Activated CD4-positive, CD25-positive, alpha-beta regulatory T cell (primary cell): ENCODE data around the gene ERAS.

ENCODE experiments used
- DNase-seq, 4 experiments: peaks; one replicate each; lab custom pipeline; 2025; lab: John Stamatoyannopoulos, UW

ERAS gene, protein sequence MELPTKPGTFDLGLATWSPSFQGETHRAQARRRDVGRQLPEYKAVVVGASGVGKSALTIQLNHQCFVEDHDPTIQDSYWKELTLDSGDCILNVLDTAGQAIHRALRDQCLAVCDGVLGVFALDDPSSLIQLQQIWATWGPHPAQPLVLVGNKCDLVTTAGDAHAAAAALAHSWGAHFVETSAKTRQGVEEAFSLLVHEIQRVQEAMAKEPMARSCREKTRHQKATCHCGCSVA

DNA sequence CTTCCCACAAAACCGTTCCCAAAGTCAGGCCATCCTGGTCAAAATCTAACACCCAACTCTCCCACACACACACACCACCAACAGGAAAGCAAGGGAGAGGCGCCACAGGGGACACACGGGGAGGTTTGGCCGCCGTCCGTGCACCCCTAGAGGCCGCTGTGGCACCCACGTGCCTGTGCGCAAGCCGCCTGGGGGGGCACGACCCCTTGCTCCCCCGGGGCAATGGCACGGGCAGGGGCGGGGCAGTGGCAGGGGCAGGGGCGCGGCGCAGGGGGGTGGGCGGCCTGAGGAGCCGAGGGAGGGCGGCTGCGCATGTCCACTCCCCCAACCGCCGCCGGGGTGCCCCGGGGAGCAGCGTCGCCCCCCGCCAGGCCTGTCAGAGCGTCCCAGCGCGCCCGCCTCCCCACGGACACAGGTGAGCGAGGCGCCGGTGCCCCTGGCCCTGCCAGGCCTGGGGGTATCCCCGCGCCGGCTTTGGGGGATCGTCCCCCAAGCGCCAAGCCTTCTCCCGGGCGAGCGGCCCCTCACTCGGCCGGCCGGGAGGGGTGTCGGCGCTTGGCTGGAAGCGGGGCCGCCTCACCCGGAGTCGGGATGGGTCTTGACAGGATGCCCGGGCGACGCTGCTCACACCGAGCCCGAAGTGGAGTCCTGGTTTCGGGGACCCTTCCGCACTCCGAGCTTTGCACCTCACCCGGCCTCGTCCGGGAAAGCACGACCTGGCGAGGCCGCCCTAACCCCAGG is at the start of gene ERAS:
TSS of gene ERAS (plus strand) at position 379 of the 741 bp plus-strand sequence. CDS start 2,611 bp downstream, outside the sequence.
- DNase-seq: no peak

DNA sequence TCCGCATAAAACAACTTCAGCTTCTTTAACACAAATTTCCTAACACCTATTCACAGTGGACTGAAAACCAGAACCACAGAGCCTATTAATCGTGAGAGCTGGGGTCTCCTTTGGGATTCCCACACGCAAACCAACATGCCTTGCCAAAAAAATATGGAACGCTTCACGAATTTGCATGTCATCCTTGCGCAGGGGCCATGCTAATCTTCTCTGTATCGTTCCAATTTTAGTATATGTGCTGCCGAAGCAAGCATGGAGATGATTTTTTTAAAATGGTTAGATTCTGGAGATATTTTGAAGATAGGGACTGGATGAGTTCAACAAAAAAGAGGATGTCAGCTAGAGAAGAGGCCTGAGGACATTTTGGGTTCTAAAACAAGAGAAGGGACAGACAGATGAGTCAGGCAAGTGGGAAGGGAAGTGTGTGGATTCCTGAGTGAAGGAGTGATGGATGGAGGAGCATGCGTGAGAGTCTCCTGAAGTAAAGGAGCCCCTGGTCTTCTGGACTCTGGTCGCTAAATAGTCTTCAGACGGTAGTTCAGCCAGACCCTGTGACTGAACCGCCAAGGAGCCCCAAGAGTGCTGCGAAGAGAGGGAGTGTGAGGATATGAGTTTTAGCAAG is 49.4 kb upstream of the ERAS start:
- DNase-seq: no peak

DNA sequence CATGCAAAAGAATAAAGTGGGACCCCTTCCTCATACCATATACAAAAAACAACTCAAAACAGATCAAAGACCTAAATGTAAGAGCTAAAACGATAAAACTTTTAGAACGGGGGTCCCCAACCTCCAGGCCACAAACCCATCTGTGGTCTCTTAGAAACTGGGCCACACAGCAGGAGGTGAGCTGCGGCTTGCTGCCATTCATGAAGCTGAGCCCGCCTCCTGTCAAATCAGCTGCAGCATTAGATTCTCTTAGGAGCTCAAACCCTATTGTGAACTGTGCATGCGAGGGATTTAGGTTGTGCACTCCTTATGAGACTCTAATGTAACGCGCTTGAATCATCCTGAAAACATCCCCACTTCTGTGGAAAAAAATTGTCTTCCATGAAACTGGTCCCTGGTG is 46.9 kb upstream of the ERAS start:
- no peak for DNase-seq

DNA sequence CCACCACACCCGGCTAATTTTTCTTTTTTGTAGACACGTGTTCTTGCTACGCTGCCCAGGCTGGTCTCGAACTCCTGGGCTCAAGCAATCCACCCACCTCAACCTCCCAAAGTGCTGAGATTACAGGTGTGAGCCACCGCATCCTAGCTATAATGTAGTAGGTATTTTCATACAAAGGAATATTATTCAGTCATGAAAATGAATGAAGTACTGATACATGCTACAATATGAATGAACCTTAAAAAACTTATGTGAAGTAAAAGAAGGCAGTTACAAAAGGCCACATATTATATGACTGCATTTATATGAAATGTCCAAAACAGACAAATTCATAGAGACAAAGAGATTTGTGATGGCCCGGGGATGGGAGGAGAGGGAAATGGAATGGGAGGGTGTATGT is 44.6 kb upstream of the ERAS start:
- no peak for DNase-seq

DNA sequence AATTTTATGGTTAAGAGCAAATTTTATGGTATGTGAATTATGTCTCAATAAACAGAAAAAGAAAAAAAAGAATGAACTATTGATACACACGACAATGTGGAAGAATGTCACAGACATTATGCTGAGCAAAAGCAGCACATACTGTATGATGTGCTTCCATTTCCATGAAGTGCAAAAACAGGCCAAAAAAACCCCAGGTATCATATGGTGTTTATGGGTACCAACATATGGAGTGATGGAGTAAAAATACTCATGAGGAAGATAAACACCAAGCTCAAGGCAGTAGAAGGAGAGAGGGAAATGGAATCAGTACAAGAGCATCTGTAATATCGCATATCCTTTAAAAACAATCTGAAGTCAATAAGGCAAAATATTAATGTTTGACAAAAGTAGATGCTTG is 44.1 kb upstream of the ERAS start:
- no peak for DNase-seq

DNA sequence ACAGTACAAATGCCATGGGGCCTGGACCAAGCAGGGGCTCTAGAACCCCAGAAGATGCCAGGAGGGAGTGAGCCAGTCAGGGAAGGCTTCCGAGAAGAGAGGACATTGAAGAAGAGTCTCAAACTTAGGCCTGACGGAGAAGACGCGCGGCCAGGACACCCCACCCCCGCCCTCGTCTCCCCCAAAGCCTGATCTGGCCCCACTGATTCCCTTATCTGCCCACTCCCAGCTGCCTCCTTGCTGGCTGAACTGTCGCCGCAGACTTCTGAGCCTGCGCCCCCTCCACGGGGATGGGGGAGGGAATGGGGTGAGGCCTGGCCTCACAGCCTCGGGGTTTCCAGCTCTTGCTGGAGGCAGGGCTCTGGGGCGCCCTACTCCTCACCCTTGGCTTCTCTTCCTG is 43.5 kb upstream of the ERAS start:
- no peak for DNase-seq

DNA sequence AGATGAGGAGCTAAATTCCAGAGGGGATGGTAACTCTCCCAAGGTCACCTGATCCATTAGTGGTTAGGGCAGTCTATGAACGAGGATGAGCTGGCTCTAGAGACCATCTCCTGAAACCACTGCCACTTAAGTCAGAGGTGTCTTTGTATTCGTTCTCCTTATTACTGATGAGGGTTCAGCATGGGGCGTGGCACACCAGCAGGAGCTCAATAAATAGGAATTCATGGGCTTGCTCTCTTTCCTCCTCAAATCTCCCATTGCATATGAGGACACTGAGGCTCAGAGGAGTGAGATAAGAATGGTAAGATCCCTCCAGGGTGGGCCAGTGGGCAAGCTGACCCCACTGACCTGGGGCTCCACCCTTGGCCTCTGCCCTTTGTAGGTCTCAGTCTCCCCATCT is 41.6 kb upstream of the ERAS start:
- no peak for DNase-seq

DNA sequence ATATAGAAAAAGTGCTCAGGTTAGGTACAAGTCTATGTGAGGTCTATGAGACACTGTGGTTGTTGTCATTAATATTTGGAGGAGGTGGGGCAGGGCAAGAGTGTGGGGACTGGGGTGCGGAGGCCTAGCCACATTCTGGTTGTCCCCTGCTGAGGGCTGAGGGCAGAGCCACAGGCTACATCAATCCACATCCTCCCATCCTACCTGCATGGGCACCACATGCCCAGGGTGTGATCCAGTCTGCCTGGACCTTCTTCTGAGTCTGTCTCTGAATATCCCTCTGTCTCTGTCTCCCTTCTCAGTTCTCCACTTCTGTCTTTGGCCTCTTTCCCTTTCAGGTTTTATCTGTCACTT is 41.1 kb upstream of the ERAS start:
- DNase-seq: no peak

DNA sequence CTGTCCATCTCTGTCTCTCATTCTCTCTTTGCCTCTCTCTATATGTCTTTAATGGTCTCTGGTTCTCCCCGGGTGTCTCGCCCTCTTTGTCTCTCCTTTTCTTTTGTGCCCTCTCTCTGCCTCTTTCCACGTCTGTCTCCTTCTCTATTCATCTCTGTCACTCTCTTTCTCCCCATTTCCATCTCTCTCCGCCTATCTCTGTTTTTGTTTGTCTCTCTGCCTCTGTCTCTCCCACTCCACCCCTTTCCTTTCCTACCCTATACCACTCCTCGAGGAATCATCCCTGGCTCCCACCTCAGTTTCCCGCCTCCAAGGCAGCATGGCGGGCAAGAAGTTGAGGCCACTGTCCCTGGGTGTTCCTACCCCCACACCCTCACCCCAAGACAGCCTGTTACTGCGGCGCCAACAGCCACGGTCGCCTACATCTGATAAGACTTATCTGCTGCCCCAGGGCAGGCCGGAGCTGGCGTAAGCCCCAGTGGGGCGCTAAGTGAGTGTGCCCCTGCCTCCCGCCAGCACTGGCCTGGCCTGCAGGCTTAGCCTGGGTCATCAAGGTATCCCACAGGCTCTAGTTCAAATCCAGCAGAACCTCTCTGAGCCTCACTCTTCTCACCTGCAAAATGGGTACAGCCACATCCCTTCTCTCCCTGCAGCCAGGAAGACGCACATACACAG is 40.6 kb upstream of the ERAS start:
- no peak for DNase-seq

DNA sequence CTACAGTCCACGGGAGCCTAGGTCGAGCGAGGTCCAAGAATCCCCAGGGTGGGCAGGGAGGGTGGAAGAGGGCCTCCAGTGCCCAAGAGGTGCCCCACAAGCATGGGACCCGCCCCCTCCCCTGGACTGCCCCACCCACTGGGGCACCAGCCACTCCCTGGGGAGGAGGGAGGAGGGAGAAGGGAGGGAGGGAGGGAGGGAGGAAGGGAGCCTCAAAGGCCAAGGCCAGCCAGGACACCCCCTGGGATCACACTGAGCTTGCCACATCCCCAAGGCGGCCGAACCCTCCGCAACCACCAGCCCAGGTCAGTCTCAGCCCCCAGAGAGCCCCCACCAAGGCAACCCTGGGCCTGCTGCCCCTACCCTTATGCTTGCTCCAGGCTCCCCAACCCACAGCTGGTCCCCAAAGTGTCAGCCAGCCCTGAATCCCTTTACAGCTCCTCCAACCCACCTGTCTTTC is 39.9 kb upstream of the ERAS start, which contains the start of gene GATA1:
TSS of gene GATA1 (plus strand) at position 250 of the 460 bp plus-strand sequence. CDS start 4,520 bp downstream, outside the sequence.
- DNase-seq: no peak

DNA sequence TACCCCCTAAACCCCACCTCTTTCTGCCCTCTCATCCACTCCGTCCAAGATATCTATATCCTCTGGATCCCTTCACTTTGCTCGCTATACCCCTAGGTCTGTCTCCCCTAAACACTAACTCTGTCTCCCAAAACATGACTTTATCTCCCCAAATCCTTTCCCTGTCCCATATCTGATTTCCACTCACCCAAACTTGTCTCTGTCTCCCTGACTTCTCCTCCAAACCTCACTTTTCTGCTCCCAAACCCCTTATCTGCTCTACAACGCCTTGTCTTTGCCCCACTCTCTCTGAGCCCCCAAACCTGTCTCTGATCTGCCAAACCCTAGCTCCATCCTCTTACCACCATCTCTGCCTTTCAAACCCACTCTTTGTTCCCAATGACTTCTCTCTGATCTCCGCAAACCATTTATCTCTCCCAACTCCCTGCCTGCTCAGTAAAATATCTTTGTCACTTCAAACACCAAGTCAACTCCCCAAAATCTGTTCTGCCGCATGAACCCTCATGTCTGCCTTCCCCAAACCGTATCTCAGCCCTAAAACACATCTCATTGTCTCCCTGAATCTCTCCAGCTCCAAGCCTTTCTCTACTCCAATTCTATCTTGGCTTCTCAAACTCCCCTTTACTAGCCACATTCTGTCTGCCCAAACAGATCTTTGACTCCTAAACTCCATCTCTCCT is 39.3 kb upstream of the ERAS start:
- no peak for DNase-seq

DNA sequence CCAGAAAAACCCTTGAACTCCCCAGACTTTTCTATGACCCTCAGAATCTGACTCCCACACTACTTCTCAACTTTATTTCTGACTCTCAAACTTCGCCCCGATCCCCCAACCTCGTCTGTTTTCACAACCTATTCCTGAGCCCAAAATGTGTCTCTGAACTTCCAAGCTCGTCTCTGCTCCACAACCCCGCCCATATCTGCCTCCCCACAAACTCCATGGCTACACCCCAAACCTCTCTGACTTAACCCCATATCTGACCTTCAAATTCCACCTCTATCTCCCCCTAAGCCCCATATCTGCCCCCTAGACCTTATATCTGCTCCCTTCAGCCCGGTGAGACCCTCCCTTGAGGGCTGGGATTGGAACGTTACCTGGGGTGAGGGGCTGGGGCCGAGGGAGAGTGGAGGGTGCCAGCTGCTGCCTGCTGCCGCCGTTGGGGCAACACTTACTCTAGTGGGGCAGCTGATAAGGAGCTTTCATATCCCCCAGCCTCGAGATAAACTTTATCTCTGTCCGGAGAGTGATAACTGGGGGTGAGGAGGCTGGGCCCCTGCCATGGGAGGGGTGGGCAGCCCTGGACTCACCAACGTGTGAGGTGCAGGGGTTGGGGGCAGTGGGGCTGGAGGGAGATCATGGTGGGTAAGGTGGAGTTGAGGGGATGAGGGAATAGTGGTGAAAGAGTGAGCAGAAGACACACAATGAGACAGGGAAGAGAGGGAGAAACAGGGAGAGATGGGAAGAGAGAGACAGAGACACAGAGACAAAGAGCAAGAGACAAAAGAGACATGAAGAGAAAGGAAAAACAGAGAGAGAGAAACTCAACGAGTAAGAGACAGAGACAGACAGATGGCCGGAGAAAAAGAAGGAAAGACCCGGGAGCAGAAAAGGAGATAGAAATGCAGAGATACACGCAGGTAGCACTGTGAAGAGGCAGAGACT is 38.5 kb upstream of the ERAS start:
- no peak for DNase-seq

DNA sequence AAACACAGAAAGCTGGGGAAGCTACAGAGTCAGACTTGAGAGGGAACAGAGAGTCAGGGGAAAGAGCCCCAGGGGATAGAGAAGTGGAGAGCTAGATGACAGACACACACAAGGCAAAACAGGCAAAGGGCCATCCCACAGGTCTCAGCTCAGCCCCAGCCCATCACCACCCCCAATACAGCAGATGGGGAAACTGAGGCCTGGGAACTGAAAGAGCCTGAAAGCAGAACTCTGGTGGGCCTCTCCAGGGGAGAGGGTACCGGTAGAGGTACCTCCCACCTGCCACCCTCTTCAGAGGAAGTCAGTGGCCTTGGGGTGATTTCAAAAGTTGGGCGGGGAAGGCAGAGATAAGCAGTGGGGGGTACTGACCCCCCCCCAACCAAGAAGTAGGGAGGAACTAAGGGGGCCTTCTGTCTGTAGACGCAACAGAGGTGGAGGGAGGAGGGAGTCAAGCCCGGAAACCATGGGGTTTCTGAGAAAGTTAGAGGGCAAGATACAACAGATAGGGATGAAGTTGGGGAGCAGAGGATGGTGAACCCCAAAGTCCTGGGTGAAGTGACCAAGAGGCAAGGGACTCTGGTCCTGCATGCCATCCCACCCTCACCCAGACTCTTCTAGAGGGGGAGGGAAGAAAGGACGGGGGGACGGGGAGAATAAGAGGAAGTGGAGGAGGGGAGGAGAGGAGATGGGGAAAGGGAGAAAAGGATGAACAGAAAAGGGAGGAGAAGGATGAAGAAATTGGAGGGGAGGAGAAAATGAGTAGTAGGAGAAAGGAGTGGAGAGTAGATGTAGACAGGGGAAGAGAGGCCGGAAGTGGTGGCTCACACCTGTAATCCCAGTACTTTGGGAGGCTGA is 36.7 kb upstream of the ERAS start:
- DNase-seq: no peak

DNA sequence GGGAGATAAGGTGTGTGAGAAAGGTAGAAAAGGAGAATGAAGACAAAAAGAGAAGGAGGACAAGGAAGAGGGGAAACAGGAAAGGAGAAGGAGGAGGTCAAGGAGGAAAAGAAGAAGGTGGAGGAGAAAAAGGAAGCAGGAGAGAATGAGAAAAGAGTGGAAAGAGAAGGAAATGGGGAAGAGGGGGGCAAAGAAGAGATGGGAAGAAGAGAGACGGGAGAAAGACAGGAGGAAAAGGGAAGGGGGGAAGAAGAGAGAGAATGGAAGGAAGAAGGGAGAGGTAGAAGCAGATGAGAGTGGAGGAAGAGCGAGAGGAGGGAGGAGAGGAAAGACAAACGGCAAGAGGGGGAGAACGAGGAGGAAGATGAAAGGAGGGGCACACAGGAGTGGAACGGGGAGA is 35.8 kb upstream of the ERAS start:
- no peak for DNase-seq

DNA sequence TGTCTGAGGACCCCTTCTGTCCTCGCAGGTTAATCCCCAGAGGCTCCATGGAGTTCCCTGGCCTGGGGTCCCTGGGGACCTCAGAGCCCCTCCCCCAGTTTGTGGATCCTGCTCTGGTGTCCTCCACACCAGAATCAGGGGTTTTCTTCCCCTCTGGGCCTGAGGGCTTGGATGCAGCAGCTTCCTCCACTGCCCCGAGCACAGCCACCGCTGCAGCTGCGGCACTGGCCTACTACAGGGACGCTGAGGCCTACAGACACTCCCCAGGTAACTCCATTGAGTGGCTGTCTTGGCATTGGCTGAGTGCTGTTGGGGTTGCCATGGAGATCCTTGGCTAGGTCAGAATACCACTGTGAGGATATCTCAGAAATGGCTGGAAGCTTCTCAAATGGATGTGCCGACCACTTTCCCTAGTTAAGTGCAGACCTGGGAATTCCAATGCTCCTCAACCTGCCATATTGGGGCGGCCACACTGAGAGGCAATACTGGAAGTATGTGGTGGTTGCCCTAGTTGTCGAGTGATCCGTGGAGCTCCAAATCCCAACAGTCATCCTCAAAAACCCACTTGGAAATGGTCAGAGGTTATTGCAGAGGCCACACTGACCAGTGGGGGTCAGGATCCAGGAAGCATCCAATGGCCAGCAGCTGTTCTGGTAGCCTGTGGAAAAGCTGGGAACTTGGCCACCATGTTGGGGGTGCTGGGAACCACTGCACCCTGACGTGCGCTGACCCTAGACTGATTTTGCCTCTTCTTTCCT is 35.1 kb upstream of the ERAS start:
- no peak for DNase-seq

DNA sequence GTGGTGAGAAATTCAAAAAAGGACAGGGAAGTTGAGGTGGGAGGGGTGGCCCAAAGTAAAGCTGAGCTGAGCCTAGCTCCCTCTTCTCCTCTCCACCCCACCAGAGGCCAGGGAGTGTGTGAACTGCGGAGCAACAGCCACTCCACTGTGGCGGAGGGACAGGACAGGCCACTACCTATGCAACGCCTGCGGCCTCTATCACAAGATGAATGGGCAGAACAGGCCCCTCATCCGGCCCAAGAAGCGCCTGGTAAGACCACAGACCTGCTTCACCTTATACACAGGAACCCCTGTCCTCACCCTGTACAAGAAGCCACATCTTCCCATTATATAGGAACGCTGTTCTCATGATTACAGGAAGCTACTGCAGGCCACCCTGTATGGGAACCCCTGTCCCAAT is 34.1 kb upstream of the ERAS start:
- no peak for DNase-seq

DNA sequence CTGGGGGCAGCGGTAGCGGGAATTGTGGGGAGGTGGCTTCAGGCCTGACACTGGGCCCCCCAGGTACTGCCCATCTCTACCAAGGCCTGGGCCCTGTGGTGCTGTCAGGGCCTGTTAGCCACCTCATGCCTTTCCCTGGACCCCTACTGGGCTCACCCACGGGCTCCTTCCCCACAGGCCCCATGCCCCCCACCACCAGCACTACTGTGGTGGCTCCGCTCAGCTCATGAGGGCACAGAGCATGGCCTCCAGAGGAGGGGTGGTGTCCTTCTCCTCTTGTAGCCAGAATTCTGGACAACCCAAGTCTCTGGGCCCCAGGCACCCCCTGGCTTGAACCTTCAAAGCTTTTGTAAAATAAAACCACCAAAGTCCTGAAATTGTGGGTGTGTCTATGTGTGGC is 32.4 kb upstream of the ERAS start:
- DNase-seq: no peak

DNA sequence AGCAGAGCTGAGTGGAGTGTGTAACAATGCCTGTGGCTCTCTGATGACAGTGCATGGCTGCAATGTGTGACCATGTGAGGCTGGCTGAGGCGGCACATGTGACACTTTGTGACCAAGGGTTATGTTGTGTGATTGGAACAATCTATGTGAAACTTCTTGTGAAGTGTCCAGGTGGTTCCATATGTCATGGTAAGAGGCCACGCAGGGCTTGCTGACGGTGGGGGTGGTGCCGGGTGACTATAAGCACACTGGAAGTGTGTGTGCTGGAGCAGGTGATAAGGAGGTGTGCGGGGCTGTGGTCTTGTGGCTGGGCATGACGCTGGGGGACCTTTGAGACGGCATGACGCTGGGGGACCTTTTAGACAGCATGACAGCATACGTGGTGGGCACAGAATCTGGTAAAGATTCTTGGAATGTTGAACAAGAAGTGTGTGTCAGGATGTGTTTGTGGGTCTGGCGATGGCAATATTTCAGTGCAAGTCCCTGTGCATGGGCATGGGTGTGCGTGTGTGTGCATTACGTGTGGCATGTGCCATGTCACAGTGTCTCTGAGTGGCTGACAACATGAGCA is 31.9 kb upstream of the ERAS start:
- no peak for DNase-seq
